Kasumi-1 (cell line): ENCODE data around the gene LRP6.
"Not testable (repeated sequence)": the region's sequence is repeated elsewhere in the genome, so short reads cannot be mapped to it uniquely, and the experiment has no call there.

Experiments used
- DNase-seq, 2 experiments: peaks; one replicate each; lab custom pipeline; 2025; lab: John Stamatoyannopoulos, UW

The LRP6 gene

DNA sequence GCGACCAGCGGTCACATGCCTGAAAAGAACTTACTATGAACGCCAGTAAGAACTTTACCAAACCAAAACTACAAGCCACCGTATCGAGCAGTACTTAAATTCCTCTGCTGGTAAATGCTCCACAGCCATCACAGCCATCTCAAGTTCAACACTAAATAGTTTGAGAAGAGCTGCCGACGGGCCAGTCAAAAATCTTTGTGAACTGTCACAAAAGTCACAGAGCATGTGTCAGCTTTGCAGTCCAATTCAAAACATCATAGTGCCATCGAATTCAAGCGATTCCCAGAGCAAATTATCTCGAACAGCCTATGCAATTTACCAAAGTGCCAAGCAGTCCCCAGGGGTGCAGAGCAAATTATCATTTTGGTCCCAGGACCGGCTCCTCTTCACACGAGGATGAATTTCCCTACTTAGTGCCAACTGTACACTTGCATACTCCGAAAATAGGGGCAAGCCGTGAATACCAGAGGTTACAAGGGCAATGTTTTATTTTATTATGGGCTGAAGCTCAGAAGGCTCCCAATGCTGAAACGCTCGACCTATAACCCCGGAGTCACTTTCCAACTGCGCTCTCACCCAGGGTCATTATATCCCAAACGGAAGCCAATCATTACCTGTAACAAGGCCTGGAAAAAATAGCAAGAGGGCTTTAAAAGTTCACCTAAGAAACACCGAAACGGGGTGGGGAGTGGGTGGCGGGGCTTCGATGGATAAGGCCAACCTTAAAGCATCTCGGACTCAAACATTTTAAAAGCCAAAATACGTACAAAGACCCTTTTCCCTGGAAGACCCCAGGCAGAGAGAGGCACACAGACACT lies 1.1 kb downstream of the LRP6 start:
- DNase-seq = peak in 1 of 2 experiments; percentile 14

GRCh38 chr12:12265035-12265434 lies 1.8 kb downstream of the LRP6 start:
- no peak for DNase-seq

- DNase-seq = no peak
These were observed 2.9 kb downstream of the LRP6 start for GRCh38 chr12:12263909-12264308.

DNA sequence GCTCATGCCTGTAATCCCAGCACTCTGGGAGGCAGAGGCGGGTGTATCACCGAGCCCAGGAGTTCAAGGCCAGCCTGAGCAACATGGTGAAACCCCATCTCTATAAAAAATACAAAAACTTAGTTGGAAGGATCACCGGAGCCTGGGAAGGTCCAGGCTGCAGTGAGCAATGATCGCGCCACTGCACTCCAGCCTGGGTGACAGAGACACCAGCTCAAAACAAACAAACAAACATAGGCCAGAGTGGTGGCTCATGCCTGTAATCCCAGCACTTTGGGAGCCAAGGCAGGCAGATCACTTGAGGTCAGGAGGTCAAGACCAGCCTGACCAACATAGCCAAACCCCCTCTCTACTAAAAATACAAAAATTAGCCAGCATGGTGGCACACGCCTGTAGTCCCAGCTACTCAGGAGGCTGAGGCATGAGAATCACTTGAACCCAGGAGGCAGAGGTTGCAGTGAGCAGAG lies 10.5 kb downstream of the LRP6 start:
- not testable (repeated sequence) for DNase-seq

GRCh38 chr12:12254553-12254952 lies 12.3 kb downstream of the LRP6 start:
- DNase-seq = no peak

GRCh38 chr12:12249216-12250050 lies 17.4 kb downstream of the LRP6 start:
- peak in 1 of 2 experiments; percentile 4 for DNase-seq

DNA sequence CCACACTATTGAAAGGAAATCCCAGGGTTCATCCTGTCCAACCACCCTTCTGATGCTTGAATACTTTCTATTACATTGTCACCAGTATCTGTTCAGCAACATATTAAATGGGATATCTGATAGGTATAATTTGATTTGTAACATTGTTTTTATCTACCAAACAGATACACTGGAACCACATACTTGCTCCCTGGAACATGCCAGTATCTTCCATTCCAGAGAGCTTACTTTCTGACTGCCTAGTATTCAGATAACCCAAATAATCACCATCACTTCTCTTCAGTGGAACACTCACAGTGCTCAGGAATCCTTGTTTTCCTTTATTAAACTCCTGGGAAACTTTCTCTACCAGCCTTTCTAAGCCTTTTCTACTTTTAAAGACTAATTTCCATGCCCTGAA lies 19.3 kb downstream of the LRP6 start:
- no peak for DNase-seq

DNA sequence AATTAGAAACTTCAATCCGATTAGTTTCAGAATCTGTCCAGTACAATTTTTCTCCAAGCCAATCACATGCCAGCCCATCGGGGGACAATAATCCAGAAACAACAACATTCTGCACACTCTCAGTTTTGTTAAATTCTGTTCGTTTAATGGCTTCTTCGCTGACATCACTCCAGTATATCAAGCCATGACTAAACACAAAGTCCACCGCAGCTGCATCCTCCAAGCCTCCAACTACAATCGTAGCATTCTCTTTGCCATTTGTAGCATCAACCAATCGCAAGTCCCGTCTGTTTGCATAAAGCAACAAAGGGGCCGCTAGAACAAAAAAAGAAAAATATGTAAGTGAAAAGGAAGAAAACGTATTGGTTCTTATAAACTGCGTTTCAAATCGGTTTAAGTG lies 22.5 kb downstream of the LRP6 start:
- DNase-seq = no peak

GRCh38 chr12:12240662-12241340 lies 26.0 kb downstream of the LRP6 start:
- DNase-seq = no peak

- no peak for DNase-seq
These were observed 27.7 kb downstream of the LRP6 start for GRCh38 chr12:12239127-12239526.

DNA sequence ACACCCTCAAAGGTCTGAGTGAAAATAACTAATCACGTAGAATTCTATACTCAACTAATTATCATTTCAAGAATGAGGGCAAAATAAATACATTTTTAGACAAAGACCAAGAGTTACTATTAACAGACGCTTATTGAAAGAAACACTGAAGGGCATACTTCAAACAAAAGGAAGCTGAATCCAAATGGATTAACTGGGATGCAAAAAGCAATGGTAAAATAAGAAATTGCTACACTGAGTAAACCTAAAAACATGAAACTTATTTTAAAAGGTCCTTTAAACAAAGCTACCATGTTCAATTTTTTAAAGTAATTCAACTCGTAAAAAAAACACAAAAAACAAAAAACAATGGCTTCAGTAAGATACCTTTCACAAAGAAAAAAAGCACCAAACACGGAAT lies 28.2 kb downstream of the LRP6 start:
- no peak for DNase-seq

GRCh38 chr12:12236896-12237295 lies 29.9 kb downstream of the LRP6 start:
- no peak for DNase-seq

DNA sequence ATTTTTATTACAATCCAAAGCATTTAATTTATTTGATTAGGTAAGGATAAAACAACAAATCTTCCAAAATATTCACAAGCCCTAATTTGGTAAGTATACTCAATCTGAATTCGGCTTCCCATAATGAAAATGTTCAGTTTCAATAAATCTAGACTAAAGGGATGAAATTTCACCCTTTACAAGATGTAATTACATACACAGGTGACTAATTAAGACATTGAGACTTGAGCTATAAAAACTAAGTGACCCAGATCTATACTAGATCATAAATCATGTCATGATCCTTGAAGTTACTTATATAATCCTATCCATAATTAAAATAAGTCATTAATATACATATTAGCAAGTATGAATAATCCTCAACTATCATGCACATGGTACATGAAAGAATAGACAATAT lies 36.6 kb downstream of the LRP6 start:
- no peak for DNase-seq

- DNase-seq = no peak
These were observed 37.2 kb downstream of the LRP6 start for GRCh38 chr12:12229556-12230092.

GRCh38 chr12:12228402-12228801 lies 38.4 kb downstream of the LRP6 start:
- DNase-seq = no peak

DNA sequence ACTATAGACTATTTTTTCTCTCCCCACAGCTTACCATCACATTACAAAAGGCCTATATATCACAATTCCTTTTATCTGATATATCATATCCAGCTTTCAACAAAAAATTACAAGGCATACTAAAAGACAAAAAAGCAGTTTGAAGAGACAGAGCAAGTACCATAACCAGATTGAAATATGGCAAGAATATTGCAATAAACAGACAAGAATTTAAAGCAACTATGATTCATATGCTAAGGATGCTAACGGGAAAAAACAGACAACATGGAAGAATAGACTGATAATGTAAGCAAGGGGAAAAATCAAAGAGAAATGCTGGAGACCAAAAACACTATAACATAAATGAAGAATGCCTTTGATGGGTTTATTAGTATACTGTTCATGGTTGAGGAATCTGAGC lies 40.7 kb downstream of the LRP6 start:
- DNase-seq = no peak

GRCh38 chr12:12224240-12224940 lies 42.5 kb downstream of the LRP6 start:
- DNase-seq = no peak

GRCh38 chr12:12221560-12221959 lies 45.3 kb downstream of the LRP6 start:
- DNase-seq = no peak

DNA sequence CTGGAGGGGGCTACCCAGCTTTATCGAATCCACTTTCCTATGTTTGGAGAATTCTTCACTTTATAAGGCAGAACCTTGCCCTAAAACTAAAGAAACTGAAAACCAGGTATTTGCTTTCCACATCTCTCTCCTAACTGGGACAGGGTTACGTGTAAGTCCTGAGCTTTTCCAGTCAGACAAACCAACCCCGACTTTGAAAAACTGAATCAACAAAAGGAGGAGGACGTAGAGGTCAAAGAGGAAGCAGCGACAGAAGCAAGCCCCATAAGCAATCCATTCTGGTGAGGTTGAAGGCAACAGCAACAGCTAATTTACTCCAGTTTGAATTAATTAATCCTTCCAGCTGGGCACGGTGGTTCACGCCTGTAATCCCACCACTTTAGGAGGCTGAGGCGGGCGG lies 47.2 kb downstream of the LRP6 start:
- no peak for DNase-seq

DNA sequence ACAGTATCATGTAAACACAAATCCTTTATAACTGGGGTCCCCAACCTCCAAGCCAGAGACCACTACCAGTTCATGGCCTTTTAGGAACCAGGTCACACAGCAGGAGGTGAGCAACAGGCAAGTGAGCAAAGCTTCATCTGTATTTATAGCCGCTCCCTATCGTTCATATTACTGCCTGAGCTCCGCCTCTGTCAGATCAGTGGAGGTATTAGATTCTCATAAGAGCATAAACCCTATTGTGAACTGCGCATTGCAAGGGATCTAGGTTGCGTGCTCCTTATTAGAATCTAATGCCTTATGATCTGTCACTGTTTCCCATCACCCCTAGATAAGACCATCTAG lies 49.9 kb downstream of the LRP6 start:
- no peak for DNase-seq

DNA sequence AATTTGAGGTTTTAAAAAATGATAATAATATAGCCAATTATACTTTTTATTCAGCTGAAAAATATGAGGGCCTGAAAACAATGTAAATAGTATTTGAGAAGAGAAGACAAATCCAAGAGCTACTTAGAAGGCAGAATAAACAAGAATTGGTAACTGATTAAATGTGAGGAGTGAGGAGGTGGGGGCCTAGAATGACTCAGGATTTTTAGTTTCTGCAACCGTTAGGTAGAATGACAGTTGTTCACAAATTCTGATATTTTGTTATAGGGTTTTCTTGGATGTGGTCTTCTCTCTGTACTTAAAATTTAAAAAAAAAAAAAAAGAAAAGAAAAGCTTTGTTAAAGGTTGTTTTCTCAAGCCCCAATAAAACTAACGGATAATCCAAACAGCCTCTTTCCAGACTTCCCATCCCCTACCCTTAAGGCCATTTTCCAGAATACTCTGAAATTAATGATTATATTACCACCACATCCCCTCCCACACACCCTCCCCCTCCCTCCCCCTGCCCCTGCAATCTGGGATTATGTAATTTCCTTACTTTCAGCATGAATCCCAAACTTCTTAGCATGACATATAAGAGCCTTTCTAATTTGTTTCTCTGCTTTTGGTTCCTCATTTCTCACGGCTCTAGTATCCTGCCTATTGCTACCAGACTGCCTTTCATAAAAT lies 50.4 kb downstream of the LRP6 start:
- DNase-seq = peak; percentile 25 to 37
